Posterior cingulate gyrus (tissue), 11 donors: ENCODE measurements around the gene HMOX1.
"Not testable (repeated sequence)": the region's sequence is repeated elsewhere in the genome, so short reads cannot be mapped to it uniquely, and the experiment has no call there.

Experiments
- DNase-seq, 10 donors: peaks; one replicate each; pipeline versions ENCODE4 v3.0.0 to v3.0.0-alpha.2; 2020 to 2021; ENCODE audit warnings: mixed read lengths in 3 of 10
- intact Hi-C: fragments of 100-400 bp; cut with DNase I; formaldehyde crosslinking; loops from one replicate; pipeline ENCODE4 v1.15.1; 2023

The HMOX1 gene

DNA sequence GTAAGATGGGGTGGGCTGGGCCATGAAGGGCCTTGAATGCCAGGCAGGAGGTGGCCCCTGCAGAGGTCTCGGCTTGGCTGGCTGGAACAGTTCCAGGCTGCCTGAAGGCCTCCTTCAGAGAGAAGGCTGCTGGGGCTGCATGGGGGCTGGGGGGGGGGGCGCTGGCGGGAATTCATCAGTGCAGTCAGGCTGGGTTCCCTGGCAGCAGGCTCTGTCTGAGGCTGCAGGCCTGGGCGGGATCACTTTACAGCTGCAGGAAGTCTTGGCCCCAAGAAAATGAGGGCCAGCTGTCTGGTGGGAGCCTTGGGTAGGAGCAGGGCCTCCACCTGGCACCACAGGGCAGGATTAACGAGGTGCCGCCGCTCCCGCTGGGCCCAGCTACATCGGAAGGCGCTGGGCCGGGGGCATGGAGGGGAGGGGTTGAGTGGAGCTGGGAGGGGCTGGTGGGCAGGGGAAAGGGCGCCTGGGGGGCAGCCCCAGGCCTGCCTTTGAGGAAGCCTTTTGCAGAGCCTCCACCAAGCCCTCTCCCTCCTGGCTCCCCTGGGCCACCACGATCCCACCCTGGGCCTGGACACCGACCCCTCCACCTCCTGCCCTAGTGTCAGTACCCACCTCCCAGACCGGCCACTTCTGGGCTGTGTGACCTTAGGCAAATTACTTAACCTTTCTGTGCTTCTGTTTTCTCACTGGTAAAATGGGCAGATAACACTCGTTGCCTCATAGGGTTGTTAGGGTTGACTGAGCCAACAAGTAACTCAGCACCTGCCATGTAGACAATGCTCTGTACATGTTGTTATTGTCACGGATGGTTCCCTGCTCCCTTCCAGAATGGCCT lies 31.0 kb upstream of the HMOX1 start:
- intact Hi-C loops: loop anchor here (2.0 to 5.0 kb wide), 4 partner anchors 31 to 273 kb away; partner anchors contain the start of gene HMOX1
- DNase-seq: peak in 1 of 10 donors; percentile 83

DNA sequence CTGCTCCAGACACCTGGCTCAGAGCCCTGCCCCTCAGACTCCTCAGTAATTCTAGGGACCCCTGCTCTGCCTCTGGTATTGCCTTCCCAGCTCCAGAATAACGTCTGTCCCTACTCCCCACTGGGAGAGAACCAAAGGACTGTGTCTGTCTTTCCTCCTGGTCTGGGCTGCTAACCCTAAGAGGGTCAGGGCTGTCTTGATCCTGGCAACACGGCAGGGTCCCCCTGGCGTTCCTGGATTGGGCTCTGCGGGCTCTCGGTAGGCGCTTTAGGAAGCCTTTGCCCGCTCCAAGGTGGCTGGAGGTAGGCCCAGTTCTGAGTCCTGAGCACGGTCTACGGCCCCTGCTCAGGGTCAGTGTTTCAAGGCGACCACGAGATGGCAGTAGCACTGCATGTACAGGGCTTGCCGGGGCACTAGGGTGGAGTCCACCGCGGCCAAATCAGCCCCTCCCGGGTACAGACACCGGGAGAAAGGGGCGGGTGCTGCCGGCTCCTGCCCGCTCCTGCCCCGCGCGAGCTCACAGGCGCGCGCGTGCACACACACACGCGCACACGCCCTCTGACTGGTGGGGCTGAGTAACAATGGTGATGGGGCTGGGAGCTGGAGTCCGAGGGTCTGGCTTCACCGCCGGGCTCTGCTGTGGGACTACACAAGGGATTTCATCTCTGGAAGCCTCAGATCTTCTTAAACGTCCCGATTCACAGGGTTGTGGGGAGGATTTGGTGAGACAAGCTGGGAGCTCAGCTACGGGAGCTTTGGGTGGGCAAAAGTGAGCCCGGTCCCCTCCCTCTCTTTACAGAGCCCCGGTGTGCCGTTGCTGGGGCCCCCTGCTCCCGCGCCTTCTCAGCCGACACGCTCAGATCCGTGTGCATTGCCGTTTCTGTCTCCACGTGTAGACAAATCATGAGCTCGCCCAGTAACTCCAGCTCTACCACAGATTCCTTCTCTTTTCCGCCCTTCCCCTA lies 30.1 kb upstream of the HMOX1 start:
- intact Hi-C loops: loop anchor here (2.0 to 5.0 kb wide), 4 partner anchors 30 to 272 kb away; partner anchors contain the start of gene HMOX1
- peak; percentile 74 to 98 (median 90) for DNase-seq

DNA sequence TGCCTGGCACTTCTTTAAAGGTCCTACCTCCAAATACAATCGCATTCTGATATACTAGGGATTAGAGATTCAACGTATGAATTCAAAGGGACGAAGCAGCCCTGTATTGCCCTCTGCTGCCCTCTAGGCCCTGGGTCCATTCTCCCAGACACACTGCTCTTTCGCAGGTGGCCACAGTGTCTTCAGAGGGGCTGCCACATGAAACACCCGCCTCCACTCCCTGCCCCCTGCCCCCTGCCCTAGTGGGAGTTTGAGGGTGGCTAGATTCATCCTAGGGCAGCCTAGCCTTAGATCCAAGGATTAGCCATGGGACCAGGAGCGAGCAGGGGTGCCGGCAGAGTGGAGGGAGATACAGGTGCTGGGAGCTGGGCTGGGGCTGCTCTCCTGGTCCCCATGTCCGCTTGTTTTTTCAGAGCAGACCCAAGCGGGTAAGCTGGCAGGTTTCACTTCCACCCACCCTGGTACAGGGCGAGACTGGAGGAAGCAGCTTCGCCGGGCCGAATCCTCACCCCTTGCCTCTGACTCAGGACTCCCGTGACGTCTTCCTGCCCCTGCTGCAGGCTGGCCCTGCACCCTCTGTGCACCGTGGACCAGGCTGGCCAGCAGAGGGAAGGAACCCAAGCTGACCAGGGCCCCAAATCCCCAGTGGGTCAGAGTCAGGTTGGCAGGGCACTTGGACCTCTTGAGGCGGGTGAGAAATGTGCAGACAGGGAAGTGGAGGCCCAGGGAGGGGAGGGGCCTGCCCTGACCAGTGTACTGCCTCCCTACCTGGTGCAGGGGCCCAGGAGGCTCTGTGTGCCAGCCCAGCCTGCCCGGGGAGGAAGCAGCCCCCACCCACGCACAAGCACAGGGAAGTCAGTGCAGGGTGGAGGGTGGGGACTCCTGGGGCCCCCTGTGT lies 28.4 kb upstream of the HMOX1 start:
- peak in 6 of 10 donors; percentile 38 to 92 (median 58) for DNase-seq
- intact Hi-C loops: loop anchor here (5.0 kb wide), 1 partner anchor 80 kb away; no protein-coding TSS in a partner anchor

DNA sequence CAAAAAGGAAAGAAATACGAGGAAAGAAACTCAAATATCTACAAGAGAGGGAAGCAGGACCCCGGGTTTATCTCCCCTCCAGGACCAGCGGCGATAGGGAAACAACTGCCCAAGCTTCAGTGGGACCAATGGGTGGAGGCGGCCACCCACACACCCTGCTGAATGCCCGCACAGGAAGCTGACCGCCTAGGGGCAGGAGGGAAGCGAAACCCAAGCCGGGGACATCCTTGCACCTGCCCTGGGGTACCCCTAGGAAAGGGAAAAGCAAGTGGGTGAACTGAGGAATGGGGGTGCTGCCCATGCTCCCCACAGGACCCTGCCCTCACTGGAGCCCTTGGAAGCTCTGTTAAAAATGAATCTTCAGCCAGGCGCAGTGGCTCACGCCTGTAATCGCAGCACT lies 27.6 kb upstream of the HMOX1 start:
- intact Hi-C loops: loop anchor here (5.0 kb wide), 1 partner anchor 79 kb away; no protein-coding TSS in a partner anchor
- DNase-seq: no peak

DNA sequence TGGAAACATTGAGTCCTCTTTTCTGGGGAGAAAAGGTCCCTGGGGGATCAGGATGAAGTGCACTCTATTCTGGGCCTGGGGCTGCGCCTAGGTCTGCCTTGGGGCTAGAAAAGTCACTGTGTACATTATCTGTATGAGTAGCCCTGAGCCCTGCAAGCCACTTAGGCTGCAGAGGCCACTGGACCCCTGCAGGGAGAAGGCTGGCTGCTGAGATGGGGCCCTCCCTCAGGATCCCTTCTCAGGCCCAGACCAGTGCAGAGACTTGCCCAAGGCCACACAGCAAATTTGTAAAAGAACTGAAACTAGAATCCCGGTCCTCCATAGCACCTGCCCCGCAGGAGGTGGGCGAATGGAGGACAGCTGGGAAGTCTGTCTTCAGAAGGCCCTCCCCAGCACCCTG lies 26.8 kb upstream of the HMOX1 start:
- intact Hi-C loops: loop anchor here (5.0 kb wide), 1 partner anchor 78 kb away; no protein-coding TSS in a partner anchor
- no peak for DNase-seq

DNA sequence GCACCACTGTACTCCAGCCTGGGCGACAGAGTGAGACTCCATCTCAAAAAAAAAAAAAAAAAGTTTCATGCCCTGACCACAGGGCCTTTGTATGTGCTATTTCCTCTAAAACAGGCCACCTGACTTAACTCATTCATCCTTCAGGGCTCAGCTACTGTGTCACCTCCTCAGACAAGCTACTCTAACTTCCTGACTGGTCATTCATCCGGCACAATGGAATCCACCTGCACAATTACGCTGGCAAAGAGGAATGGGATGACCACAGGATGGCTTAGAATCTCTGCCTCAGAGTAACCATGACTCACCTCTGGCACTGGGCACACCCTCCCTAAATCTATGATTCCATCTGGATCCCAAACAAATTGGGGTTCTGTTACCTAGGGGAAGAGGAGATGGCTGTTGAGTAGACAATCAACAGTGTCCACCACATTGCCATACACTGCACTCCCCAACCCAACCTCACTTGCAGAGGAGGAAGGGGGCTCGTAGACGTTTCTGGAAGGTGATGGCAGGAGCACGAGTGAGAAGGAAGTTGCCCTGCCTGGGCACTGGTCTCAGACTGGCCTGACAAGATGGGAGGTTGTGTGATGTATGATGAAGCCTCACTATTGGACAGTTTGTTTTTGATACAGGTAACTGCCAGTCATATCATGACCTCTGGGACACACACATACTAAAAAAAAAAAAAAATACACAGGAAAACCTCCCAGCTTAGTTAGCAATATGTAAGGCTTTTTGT lies 22.8 kb upstream of the HMOX1 start:
- intact Hi-C loops: no loop called here
- DNase-seq: no peak

DNA sequence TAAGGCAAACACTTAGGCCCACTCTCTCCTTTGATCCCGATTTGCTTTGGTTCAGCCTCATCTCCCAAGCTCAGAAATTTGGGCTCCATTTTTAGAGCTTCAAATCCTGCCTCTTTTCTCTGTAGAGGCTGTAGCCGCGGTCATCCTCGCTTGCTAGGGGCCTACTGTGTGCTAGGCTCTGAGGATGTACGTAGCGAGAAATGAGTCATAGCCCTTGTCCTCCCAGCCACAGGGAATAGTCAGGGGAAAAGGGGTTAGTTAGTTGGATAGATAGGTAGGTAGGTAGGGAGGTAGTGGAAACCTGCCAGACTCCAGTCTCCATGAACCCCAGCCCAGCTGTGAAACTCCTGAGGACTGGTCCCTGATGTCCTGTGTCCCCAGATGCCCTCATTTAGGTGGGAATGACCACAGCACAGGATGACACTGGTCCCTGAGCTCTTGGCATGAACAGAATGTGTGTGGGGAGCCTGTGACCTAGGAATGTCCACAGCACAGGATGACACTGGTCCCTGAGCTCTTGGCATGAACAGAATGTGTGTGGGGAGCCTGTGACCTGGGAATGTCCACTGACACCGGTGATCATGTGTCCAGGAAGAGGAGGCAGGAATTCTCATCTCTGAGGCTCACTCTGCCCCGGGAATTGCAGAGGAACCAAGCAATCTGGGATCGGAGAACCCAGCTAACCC lies 21.4 kb upstream of the HMOX1 start:
- intact Hi-C loops: no loop called here
- no peak for DNase-seq

DNA sequence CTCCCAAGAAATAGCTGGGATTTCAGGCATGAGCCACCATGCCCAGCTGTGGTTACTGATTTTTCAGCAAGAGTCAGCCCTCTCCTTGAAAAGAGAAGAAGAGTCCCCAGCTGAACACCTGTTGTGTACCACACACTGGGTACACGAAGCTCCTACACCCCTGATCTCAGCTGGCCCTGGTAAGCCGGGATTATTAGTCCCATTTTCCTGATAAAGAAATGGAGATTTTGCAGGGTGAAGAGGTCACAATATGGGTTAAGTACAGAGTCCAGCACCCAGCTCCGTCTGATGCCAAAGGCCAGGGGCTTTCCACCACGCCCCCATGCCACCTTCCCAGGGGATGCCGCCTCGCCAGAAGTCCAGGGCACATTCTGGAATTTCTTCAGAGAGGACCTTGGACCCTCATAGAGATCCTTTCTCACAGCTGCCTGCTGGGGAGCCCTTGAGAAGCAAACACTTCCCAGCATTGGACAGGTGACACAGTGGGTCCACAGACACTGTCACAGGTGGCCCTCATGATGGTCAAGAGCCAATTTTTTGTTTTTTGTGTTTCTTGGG lies 19.8 kb upstream of the HMOX1 start:
- DNase-seq: no peak
- intact Hi-C loops: no loop called here

DNA sequence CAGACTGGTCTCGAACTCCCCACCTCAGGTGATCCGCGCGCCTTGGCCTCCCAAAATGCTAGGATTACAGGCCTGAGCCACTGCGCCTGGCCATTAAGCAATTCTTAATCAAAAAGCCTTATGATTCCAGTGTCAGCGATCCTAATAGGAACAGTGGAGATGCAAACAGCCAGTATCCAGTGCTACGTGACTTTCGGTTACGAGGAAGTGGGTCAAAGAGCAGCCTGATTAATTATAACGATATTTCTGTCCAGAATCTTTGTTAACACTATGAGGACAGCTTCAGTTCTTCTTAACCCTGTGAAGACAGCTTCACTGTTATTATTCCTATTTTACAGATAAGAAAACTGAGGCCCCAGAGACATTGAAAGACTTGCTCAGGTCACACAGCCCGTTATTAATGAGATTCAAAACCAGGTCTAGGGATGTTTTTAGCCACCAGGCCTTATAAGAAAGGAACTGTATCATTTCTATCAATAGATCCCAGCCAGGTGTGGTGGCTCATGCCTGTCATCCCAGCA lies 17.3 kb upstream of the HMOX1 start:
- intact Hi-C loops: no loop called here
- DNase-seq: no peak

DNA sequence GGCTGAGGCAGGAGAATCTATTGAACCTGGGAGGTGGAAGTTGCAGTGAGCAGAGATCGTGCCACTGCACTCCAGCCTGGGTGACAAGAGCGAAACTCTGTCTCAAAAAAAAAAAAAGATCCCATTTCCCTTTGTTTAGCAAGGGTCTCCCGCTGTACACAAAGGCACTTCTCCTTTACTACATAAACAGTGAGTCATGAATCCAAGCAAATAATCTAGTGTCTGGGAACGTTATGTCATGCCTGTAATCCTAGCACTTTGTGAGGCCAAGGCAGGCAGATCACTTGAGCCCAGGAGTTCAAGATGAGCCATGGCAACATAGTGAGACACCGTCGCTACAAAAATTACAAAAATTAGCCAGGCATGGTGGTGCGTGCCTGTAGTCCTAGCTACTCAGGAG lies 16.7 kb upstream of the HMOX1 start:
- intact Hi-C loops: not testable (repeated sequence)
- DNase-seq: peak in 1 of 10 donors; percentile 8

DNA sequence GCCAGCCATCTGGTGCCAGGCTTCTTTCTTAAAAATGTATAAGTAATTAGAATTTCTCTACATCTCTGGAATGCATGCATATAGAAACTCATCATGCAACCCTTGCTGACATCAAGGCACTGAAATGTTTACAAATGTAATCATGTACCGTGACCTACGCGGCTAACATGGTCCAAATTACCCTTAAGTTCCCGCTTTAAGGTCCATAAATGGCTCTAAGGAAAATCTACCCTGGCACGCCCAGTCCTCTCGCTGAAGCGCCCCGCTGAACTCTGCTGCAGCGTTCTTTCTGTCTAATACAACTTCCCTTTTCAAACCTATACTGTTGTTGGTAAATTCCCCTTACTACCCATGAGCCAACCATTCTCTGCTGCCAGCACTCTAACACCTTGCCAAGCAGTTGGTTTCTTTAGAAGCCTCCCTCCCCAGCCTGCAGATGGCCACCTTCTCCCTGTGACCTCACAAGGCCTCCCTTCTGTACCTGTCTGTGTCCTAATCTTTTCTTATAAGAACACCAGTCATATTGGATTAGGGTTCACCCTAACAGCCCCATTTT lies 13.5 kb upstream of the HMOX1 start:
- intact Hi-C loops: no loop called here
- DNase-seq: peak in 1 of 10 donors; percentile 30

DNA sequence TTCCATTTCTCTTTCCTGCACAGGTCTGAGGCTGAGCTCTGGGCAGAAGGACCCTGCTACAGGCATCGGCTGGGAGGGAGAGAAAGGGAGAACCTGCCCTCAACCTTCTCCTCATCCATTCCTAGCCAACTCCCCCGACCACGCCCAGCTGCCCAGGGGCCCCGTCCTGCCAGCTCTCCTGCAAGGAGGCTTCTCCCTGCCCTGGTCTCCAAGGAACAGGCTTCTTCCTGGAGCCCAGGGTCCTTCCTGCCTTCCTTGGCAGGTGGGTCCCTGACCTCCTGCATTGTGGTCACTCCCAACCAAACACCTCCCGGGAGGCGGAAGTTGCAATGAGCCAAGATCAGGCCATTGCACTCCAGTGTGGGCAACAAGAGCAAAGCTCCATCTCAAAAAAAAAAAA lies 12.5 kb upstream of the HMOX1 start:
- intact Hi-C loops: no loop called here

DNA sequence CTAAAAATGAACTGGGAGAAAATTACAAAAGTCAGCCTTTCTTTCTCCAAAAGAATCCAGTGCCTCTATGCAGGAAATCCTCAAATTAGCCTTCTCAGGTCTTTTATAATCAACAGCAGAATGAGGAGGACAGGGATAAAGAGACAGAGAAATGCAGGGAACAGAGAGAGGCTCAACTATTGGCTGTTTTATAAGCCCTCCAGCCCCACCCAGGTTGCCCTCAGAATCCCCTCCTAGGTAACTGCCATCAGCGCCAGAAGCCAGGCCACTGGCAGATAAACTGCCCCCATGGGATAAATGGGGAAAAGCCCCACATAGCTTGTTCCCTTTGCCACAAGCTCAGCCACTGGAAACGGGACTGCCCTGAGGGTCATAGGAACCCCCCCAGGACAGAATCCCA lies 10.9 kb upstream of the HMOX1 start:
- peak in 1 of 10 donors; percentile 21 for DNase-seq
- intact Hi-C loops: no loop called here

More for the DNA sequence above, 12.5 kb upstream of the HMOX1 start:
- DNase-seq: peak in 1 of 10 donors; percentile 50

DNA sequence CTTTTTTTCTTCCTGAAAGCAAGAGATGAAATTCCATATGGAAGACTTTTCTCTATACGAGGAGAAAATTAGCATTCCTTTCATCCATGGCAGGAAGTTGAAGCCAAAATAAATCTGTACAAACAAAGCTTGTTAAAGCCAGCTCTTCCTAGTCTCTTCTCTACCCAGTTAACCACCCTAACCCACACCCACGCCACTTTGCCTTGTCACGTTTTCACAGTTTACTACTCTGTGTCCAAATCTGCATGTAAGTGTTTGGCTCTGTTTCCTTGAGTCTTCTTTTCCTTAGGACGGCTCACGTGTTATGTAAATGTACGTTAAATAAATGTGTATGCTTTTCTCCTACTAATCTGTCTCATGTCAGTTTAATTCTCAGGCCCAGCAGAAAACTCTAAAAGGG lies 7.1 kb upstream of the HMOX1 start:
- intact Hi-C loops: no loop called here
- DNase-seq: peak in 1 of 10 donors; percentile 22

DNA sequence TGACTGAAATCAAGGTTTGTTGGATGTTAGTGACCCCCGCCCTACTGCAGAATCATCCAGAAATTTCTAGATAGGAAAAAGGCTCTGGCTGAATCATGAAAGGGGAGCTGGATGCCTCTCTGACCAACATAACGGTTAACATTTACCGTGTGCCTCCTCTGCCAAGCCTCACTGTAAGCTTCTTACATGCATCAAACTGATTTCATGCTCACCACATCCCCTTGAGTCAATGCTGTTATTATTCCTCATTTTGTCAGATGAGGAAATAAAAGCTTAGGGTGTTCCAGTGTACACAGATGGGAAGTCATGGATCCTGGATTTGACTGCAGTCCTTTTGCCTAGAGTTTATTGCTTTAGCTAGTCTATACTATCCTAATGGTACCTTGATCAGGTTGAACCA lies 5.9 kb upstream of the HMOX1 start:
- intact Hi-C loops: no loop called here
- no peak for DNase-seq

DNA sequence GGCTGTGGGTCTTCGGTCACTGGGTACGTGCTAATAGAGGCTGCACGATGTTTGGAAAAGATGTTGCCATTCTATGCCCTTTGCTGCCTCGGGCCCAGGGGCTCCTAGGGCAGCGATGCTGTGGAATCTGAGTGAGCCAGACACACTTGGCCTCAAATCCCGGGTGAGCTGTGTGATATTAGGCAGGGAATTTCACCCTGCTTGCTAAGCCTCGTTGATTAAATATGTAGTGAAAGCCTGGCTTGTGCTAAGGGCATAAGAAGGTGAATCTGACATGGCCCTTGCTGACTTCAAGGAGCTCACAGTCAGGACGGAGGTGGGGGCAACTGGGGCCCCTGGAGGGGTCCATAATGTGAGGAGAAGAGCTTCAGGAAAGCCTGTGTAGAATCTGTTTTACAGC lies 5.4 kb upstream of the HMOX1 start:
- peak in 1 of 10 donors; percentile 4 for DNase-seq
- intact Hi-C loops: no loop called here

DNA sequence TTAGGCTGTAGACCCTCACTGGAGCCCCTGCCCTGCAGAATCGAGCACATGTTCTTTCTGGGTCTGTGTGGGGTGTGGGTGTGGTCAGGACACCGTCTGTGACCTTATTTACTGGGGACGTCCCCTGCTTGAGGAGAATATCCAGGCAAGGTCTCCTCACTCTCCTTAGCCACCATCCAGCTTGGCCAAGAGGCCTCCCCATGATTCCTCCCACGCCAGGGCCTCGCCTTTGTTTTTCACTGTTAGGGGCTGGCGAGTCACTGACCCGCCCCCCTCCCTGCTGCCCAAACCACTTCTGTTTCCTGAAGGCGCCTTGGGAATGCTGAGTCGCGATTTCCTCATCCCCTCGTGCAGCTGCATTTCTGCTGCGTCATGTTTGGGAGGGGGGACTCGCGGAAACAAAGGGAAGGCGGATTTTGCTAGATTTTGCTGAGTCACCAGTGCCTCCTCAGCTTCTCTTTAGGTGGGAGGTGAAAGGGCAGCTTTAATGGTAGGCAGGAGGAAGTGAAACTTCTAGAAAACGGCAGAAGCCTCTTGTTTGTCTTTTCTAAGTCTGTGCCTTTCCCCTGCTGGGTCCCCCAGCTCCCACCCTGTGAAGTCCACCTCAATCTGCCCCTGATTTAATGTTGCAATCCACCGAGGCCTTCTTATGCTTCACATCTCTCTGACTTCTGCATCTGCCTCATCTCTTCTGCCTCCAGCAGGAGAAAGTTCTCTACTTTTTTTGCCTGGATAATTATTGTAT lies 4.0 kb upstream of the HMOX1 start:
- peak; percentile 50 to 93 (median 76) for DNase-seq

More for the DNA sequence above, 4.0 kb upstream of the HMOX1 start:
- intact Hi-C loops: no loop called here
